GM12872 (cell line): ENCODE measurements around the gene RPN1.

Experiments used
- CTCF ChIP-seq: IDR thresholded peaks from 3 replicates; pipeline ENCODE4 v1.5.1; 2011; ENCODE audit warnings: low read depth, mild to moderate bottlenecking, low read length, moderate library complexity; ENCODE audit not compliant: insufficient read depth

Gene RPN1

GRCh38 chr3:128650096-128651050 is at the start of gene RPN1:
Gene RPN1, minus strand, starts transcription at chr3:128650818. Its CDS starts 18 bp downstream, at chr3:128650800.
- no peak for TF ChIP-seq CTCF

GRCh38 chr3:128698211-128699047 is 47.8 kb upstream of the RPN1 start:
- TF ChIP-seq CTCF, result no peak

GRCh38 chr3:128697341-128697740 is 46.7 kb upstream of the RPN1 start:
- TF ChIP-seq CTCF, result no peak

- TF ChIP-seq CTCF, result no peak
These were observed 43.1 kb upstream of the RPN1 start for GRCh38 chr3:128693696-128694095.

- TF ChIP-seq CTCF, result no peak
These were observed 38.4 kb upstream of the RPN1 start for GRCh38 chr3:128689060-128689459.

- no peak for TF ChIP-seq CTCF
These were observed 35.8 kb upstream of the RPN1 start for GRCh38 chr3:128686465-128686864.

GRCh38 chr3:128684986-128685726 is 34.5 kb upstream of the RPN1 start:
- no peak for TF ChIP-seq CTCF
